HepG2 (cell line): Measurements from ENCODE around the gene BPIFB2. TPM values are rescaled to one million over a fixed set of nuclear protein-coding genes. Genes with fewer than 3 reads are reported as not detected.

ENCODE experiments used
- AGO1 ChIP-seq: fragments of 200-400 bp; formaldehyde crosslinking; IDR thresholded peaks from 2 replicates; pipeline ENCODE4 v1.6.1; 2017; ENCODE audit warnings: mild to moderate bottlenecking, low read depth, low read length, moderate library complexity; ENCODE audit not compliant: poor library complexity, severe bottlenecking
- SOX13 ChIP-seq, 3 experiments: fragments of 450-650 bp in 1 of 3; sonication (generic) in 1 of 3; formaldehyde crosslinking in 1 of 3; IDR thresholded peaks in 2 of 3; conservative IDR thresholded peaks in 1 of 3; 2 replicates each; pipeline versions ENCODE4 v1.5.0 to v1.6.1; 2016 to 2020; ENCODE audit warnings: antibody characterized with exemption in 1 of 3, mild to moderate bottlenecking in 1 of 3, missing compliant biosample characterization in 1 of 3, missing genetic modification reagents in 1 of 3, moderate library complexity in 1 of 3
- THAP11 ChIP-seq: IDR thresholded peaks from 2 replicates; pipeline ENCODE4 v1.6.1; 2016; ENCODE audit warnings: missing biosample characterization, missing genetic modification reagents
- ZBTB7A ChIP-seq: sonication (generic); formaldehyde crosslinking; IDR thresholded peaks from 2 replicates; pipeline ENCODE4 v1.8.0; 2022; ENCODE audit warnings: mild to moderate bottlenecking, missing genetic modification reagents
- ZNF101 ChIP-seq: sonication (generic); formaldehyde crosslinking; IDR thresholded peaks from 2 replicates; pipeline ENCODE4 v1.4.0; 2020; ENCODE audit warnings: mild to moderate bottlenecking, low read depth, missing genetic modification reagents, borderline replicate concordance
- ZNF264 ChIP-seq: sonication (generic); formaldehyde crosslinking; IDR thresholded peaks from 2 replicates; pipeline ENCODE4 v1.4.0; 2020; ENCODE audit warnings: missing genetic modification reagents
- ZNF543 ChIP-seq: sonication (generic); formaldehyde crosslinking; IDR thresholded peaks from 2 replicates; pipeline ENCODE4 v1.4.0; 2020; ENCODE audit warnings: mild to moderate bottlenecking, missing genetic modification reagents
- ZNF619 ChIP-seq: sonication (generic); formaldehyde crosslinking; IDR thresholded peaks from 2 replicates; pipeline ENCODE4 v1.4.0; 2020; ENCODE audit warnings: mild to moderate bottlenecking, missing genetic modification reagents
- ZNF761 ChIP-seq: sonication (generic); formaldehyde crosslinking; conservative IDR thresholded peaks from 2 replicates; pipeline ENCODE4 v1.4.0; 2020; ENCODE audit warnings: mild to moderate bottlenecking, missing genetic modification reagents
- ZNF782 ChIP-seq: sonication (generic); formaldehyde crosslinking; IDR thresholded peaks from 2 replicates; pipeline ENCODE4 v1.4.0; 2020; ENCODE audit warnings: missing genetic modification reagents, mild to moderate bottlenecking, borderline replicate concordance
- polyA plus RNA-seq, 8 experiments: library from polyadenylated mRNA; depleted of rRNA in 3 of 8; stranded (reverse) in 7 of 8; unstranded in 1 of 8; fragments of >200 nt; fragmentation: Illumina TruSeq in 4 of 8; extraction: Trizol in 4 of 8; gene quantifications; 2 replicates each; pipeline versions ENCODE4 v1.2.1 to v1.2.3, GENCODE V29; 2011 to 2016; ENCODE audit warnings: low read depth in 4 of 8, missing spikeins in 1 of 8, mixed read lengths in 1 of 8; ENCODE audit not compliant: insufficient read depth in 1 of 8
- total RNA-seq, 5 experiments: library from RNA; depleted of rRNA; stranded (reverse); fragments of >200 nt; fragmentation: Illumina TruSeq; extraction: Trizol; gene quantifications; 2 replicates each; pipeline ENCODE4 v1.2.3, GENCODE V29; 2016; ENCODE audit warnings: low read depth in 1 of 5
- TF ChIP-seq, protein P1 (sequence below): sonication (generic); formaldehyde crosslinking; IDR thresholded peaks from 2 replicates; pipeline ENCODE4 v1.5.0; 2020; ENCODE audit warnings: mild to moderate bottlenecking, missing genetic modification reagents, borderline replicate concordance
- TF ChIP-seq, protein P2 (sequence below): sonication (generic); formaldehyde crosslinking; IDR thresholded peaks from 2 replicates; pipeline ENCODE4 v1.4.0; 2020; ENCODE audit warnings: missing genetic modification reagents
- TF ChIP-seq, protein P3 (sequence below): sonication (generic); formaldehyde crosslinking; conservative IDR thresholded peaks from 2 replicates; pipeline ENCODE4 v1.5.0; 2020; ENCODE audit warnings: missing genetic modification reagents
- TF ChIP-seq, protein P4 (sequence below): sonication (generic); formaldehyde crosslinking; IDR thresholded peaks from 2 replicates; pipeline ENCODE4 v1.8.0; 2022; ENCODE audit warnings: mild to moderate bottlenecking, missing genetic modification reagents, borderline replicate concordance

The BPIFB2 gene
- total and polyA plus RNA-seq, 2 of the 13 experiments (the other 11 are each of a cell fraction or from before 2014, with no cell fraction given): 54.5 to 902 TPM

DNA sequence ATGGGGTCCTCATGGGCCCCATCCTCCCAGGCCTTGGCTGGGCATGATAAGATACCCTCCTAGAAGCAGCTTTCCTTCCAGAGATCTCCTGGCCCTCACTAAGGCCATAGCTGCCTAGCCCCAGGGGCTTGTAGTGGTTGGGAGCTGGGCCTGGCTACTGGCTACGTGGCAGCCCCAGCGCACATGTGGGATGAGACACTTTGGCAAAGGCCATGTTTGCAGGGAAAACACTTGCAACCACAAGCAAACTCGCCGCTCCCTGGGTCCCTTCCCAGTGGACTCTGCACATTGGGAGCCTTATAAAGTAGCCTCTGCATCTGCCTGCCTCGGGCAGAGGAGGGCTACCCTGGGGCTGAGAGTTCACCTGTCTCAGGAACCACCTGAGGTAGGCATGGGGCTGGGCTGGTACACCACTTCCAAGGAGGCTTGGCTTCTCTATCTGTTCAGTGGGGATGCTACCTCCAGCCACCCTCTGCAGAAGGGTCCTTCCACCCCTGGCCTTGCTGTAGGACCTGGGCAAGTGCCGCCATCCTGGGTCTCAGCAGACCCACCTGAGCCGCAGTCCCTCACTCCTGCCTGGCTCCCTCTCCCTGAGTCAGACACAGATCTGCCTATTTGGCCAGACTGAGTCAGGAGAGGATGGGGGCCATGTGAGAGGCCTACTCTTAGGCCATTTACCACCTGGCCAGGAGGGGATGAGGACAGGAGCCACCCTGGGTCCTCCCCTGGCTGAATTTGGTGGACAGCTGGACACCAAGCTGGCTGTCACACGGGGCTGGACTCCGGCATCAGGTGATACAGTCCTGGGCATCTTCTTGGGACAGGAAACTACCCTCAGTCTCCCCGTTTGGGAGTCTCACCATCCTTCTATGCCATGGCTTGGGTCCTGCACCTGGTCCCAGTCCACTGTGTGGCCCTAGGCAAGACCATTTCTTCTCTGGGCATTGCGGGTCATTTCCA is at the start of gene BPIFB2 (continued):
- TF ChIP-seq ZNF619 (peak; percentile 98), ZNF761 (CRISPR knock-in tag) (peak; percentile 96), AGO1 (no peak), ZNF101 (CRISPR knock-in tag) (peak; percentile 74; the same call in 1 of the 2 replicates), ZNF782 (CRISPR knock-in tag) (peak; percentile 28; the same call in 1 of the 2 replicates), ZNF543 (peak; percentile 92; the same call in 1 of the 2 replicates), SOX13 (IDR thresholded peaks at IDR 0.05) (peak; percentile 79), SOX13 (CRISPR knock-in tag; conservative IDR thresholded peaks at IDR 0.05 in 1 of 2, IDR thresholded peaks at IDR 0.05 in 1 of 2) (peak in 1 of 2 experiments; percentile 79; a peak in 3 of 4 replicates), ZNF264 (CRISPR knock-in tag) (peak; percentile 86), ZBTB7A (peak; percentile 73), THAP11 (CRISPR knock-in tag) (peak; percentile 75)
- TF ChIP-seq, protein P1, sequence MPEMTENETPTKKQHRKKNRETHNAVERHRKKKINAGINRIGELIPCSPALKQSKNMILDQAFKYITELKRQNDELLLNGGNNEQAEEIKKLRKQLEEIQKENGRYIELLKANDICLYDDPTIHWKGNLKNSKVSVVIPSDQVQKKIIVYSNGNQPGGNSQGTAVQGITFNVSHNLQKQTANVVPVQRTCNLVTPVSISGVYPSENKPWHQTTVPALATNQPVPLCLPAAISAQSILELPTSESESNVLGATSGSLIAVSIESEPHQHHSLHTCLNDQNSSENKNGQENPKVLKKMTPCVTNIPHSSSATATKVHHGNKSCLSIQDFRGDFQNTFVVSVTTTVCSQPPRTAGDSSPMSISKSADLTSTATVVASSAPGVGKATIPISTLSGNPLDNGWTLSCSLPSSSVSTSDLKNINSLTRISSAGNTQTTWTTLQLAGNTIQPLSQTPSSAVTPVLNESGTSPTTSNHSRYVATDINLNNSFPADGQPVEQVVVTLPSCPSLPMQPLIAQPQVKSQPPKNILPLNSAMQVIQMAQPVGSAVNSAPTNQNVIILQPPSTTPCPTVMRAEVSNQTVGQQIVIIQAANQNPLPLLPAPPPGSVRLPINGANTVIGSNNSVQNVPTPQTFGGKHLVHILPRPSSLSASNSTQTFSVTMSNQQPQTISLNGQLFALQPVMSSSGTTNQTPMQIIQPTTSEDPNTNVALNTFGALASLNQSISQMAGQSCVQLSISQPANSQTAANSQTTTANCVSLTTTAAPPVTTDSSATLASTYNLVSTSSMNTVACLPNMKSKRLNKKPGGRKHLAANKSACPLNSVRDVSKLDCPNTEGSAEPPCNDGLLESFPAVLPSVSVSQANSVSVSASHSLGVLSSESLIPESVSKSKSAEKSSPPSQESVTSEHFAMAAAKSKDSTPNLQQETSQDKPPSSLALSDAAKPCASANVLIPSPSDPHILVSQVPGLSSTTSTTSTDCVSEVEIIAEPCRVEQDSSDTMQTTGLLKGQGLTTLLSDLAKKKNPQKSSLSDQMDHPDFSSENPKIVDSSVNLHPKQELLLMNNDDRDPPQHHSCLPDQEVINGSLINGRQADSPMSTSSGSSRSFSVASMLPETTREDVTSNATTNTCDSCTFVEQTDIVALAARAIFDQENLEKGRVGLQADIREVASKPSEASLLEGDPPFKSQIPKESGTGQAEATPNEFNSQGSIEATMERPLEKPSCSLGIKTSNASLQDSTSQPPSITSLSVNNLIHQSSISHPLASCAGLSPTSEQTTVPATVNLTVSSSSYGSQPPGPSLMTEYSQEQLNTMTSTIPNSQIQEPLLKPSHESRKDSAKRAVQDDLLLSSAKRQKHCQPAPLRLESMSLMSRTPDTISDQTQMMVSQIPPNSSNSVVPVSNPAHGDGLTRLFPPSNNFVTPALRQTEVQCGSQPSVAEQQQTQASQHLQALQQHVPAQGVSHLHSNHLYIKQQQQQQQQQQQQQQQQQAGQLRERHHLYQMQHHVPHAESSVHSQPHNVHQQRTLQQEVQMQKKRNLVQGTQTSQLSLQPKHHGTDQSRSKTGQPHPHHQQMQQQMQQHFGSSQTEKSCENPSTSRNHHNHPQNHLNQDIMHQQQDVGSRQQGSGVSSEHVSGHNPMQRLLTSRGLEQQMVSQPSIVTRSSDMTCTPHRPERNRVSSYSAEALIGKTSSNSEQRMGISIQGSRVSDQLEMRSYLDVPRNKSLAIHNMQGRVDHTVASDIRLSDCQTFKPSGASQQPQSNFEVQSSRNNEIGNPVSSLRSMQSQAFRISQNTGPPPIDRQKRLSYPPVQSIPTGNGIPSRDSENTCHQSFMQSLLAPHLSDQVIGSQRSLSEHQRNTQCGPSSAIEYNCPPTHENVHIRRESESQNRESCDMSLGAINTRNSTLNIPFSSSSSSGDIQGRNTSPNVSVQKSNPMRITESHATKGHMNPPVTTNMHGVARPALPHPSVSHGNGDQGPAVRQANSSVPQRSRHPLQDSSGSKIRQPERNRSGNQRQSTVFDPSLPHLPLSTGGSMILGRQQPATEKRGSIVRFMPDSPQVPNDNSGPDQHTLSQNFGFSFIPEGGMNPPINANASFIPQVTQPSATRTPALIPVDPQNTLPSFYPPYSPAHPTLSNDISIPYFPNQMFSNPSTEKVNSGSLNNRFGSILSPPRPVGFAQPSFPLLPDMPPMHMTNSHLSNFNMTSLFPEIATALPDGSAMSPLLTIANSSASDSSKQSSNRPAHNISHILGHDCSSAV (CRISPR knock-in tag): peak; percentile 81; the same call in 1 of the 2 replicates
- TF ChIP-seq, protein P2, sequence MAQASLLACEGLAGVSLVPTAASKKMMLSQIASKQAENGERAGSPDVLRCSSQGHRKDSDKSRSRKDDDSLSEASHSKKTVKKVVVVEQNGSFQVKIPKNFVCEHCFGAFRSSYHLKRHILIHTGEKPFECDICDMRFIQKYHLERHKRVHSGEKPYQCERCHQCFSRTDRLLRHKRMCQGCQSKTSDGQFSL (CRISPR knock-in tag): no peak
- TF ChIP-seq, protein P3, sequence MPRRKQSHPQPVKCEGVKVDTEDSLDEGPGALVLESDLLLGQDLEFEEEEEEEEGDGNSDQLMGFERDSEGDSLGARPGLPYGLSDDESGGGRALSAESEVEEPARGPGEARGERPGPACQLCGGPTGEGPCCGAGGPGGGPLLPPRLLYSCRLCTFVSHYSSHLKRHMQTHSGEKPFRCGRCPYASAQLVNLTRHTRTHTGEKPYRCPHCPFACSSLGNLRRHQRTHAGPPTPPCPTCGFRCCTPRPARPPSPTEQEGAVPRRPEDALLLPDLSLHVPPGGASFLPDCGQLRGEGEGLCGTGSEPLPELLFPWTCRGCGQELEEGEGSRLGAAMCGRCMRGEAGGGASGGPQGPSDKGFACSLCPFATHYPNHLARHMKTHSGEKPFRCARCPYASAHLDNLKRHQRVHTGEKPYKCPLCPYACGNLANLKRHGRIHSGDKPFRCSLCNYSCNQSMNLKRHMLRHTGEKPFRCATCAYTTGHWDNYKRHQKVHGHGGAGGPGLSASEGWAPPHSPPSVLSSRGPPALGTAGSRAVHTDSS (CRISPR knock-in tag): peak; percentile 80; the same call in 1 of the 2 replicates
- TF ChIP-seq, protein P4, sequence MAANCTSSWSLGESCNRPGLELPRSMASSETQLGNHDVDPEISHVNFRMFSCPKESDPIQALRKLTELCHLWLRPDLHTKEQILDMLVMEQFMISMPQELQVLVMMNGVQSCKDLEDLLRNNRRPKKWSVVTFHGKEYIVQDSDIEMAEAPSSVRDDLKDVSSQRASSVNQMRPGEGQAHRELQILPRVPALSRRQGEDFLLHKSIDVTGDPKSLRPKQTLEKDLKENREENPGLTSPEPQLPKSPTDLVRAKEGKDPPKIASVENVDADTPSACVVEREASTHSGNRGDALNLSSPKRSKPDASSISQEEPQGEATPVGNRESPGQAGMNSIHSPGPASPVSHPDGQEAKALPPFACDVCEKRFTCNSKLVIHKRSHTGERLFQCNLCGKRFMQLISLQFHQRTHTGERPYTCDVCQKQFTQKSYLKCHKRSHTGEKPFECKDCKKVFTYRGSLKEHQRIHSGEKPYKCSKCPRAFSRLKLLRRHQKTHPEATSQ (CRISPR knock-in tag): peak; percentile 98
